Measurements from ENCODE around the gene CLEC16A.
"Not testable (repeated sequence)": the region's sequence is repeated elsewhere in the genome, so short reads cannot be mapped to it uniquely, and the experiment has no call there.

CLEC16A gene

DNA sequence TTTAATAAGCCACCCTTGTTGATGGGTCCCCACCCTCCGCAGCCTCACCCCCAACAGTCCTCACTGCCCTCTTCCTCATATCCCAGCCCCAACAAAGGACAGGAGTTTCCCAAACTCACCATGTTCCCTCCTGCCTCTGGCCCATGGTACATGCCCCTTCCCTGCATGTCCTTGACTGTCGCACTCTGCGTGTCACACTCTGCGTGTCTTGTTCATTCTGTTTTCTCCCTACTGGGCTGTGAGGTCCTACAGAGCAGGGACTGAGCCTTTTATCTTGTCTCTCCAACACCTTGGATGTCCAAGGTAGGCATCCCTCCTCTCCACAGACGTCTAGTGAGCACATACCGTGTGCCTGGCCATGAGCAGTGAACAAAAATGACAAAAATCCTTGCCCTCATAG is 156.9 kb downstream of the CLEC16A start:
- Histone ChIP-seq H3K4me3 (ENCODE audit: low read length) (no peak overlapping the region), H3K4me1 (ENCODE audit: control insufficient read depth, low read length) (peaks cover 27% of the 10 kb centered on the region), H3K27ac (ENCODE audit: low read depth, low read length) (no peak overlapping the region), H3K9me3 (ENCODE audit: control insufficient read depth, insufficient read depth, low read length) (no peaks in the 10 kb centered on the region), H4K20me1 (ENCODE audit: control insufficient read depth, insufficient read depth, low read depth, low read length) (peaks cover 6% of the 10 kb centered on the region; the same call in 1 of the 2 replicates), H3K79me2 (ENCODE audit: control insufficient read depth, low read length) (no peaks in the 10 kb centered on the region), H3K36me3 (ENCODE audit: control insufficient read depth, low read length) (no peaks in the 10 kb centered on the region), H3K27me3 (ENCODE audit: control insufficient read depth, low read length) (no peaks in the 10 kb centered on the region), H3K9me2 (replicated peaks; ENCODE audit: control insufficient read depth, low read length) (no peaks in the 10 kb centered on the region), H3F3A (ENCODE audit: control insufficient read depth, insufficient read depth) (no peaks in the 10 kb centered on the region), H3K4me2 (ENCODE audit: low read length) (no peak overlapping the region)
- no peak for TF ChIP-seq CTCF (IDR thresholded peaks at IDR 0.05; ENCODE audit: low read depth, low read length, poor library complexity, severe bottlenecking)
- no peak for TF ChIP-seq EZH2phosphoT487 (IDR thresholded peaks at IDR 0.05; ENCODE audit: borderline replicate concordance, low read length)

DNA sequence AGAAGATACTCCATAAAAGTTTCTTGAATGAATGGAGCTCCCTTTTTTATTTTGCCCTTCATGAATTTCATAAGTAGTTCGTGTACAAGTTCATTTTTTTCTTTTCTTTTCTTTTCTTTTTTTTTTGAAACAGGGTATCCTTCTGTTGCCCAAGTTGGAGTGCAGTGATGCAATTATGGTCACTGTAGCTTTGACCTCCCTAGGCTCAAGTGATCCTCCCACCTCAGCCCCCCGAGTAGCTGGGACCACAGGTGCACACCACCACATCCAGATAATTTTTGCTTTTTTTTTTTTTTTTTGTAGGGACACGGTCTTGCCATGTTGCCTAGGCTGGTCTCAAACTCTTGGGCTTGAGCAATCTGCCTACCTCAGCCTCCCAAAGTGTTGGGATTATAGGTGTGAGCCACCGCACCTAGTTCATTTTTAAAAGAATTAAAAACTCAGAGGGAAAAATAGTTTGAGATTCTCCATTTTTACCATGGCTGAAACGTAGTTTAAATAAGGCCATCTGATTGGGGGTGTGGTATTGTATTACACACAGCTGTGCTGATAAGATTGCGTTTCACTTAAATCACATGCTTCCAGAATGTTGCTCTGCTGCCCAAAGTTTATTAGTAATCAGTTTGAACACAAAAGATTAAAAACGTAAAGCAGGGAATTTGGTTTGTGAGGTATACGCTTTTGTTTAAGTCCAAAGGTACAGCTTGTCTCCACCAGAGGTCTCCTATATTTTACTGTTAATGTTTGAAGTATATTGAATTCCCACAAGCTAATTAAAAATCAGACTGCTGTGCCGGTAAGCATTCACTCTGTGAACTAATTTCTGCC is 157.5 kb downstream of the CLEC16A start:
- Histone ChIP-seq H4K20me1 (ENCODE audit: control insufficient read depth, insufficient read depth, low read depth, low read length) (peaks cover 6% of the 10 kb centered on the region; the same call in 1 of the 2 replicates), H3K9me2 (replicated peaks; ENCODE audit: control insufficient read depth, low read length) (no peaks in the 10 kb centered on the region), H3K27ac (ENCODE audit: low read depth, low read length) (no peak overlapping the region), H3K79me2 (ENCODE audit: control insufficient read depth, low read length) (no peaks in the 10 kb centered on the region), H3K4me2 (ENCODE audit: low read length) (no peak overlapping the region), H3K36me3 (ENCODE audit: control insufficient read depth, low read length) (no peaks in the 10 kb centered on the region), H3K9me3 (ENCODE audit: control insufficient read depth, insufficient read depth, low read length) (no peaks in the 10 kb centered on the region), H3F3A (ENCODE audit: control insufficient read depth, insufficient read depth) (no peaks in the 10 kb centered on the region), H3K4me1 (ENCODE audit: control insufficient read depth, low read length) (peaks cover 27% of the 10 kb centered on the region), H3K4me3 (ENCODE audit: low read length) (no peak overlapping the region), H3K27me3 (ENCODE audit: control insufficient read depth, low read length) (no peaks in the 10 kb centered on the region)
- no peak for TF ChIP-seq CTCF (IDR thresholded peaks at IDR 0.05; ENCODE audit: low read depth, low read length, poor library complexity, severe bottlenecking)
- no peak for TF ChIP-seq EZH2phosphoT487 (IDR thresholded peaks at IDR 0.05; ENCODE audit: borderline replicate concordance, low read length)

- TF ChIP-seq EZH2phosphoT487 (IDR thresholded peaks at IDR 0.05; ENCODE audit: borderline replicate concordance, low read length) (no peak), CTCF (IDR thresholded peaks at IDR 0.05; ENCODE audit: low read depth, low read length, poor library complexity, severe bottlenecking) (no peak)
- Histone ChIP-seq H3K9me2 (replicated peaks; ENCODE audit: control insufficient read depth, low read length) (no peaks in the 10 kb centered on the region), H3K36me3 (ENCODE audit: control insufficient read depth, low read length) (no peaks in the 10 kb centered on the region), H3K27me3 (ENCODE audit: control insufficient read depth, low read length) (no peaks in the 10 kb centered on the region), H3K4me1 (ENCODE audit: control insufficient read depth, low read length) (peaks cover 27% of the 10 kb centered on the region), H4K20me1 (ENCODE audit: control insufficient read depth, insufficient read depth, low read depth, low read length) (peaks cover 6% of the 10 kb centered on the region; the same call in 1 of the 2 replicates), H3K27ac (ENCODE audit: low read depth, low read length) (no peak overlapping the region), H3K4me2 (ENCODE audit: low read length) (no peak overlapping the region), H3K9me3 (ENCODE audit: control insufficient read depth, insufficient read depth, low read length) (no peaks in the 10 kb centered on the region), H3K79me2 (ENCODE audit: control insufficient read depth, low read length) (no peaks in the 10 kb centered on the region), H3K4me3 (ENCODE audit: low read length) (no peak overlapping the region), H3F3A (ENCODE audit: control insufficient read depth, insufficient read depth) (no peaks in the 10 kb centered on the region)
These were observed 158.1 kb downstream of the CLEC16A start for GRCh38 chr16:11102523-11102898.

DNA sequence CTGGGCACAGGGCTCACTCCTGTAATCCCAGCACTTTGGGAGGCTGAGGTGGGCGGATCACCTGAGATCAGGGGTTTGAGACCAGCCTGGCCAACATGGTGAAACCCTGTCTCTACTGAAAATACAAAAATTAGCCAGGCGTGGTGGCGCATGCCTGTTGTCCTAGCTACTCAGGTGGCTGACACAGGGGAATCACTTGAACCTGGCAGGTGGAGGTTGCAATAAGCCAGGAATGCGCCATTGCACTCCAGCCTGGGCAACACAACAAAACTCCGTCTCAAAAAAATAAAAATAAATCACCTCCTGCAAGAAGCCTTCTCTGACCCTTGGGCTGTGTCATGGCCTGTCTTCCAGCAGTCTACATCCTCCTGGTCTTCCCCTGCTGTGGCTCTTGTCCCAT is 158.9 kb downstream of the CLEC16A start:
- not testable (repeated sequence) for H3K27ac ChIP-seq (ENCODE audit: low read depth, low read length); H3K36me3 ChIP-seq (ENCODE audit: control insufficient read depth, low read length); H3K79me2 ChIP-seq (ENCODE audit: control insufficient read depth, low read length); H3K4me2 ChIP-seq (ENCODE audit: low read length); H3K9me3 ChIP-seq (ENCODE audit: control insufficient read depth, insufficient read depth, low read length); H3K4me3 ChIP-seq (ENCODE audit: low read length); H4K20me1 ChIP-seq (ENCODE audit: control insufficient read depth, insufficient read depth, low read depth, low read length); H3F3A ChIP-seq (ENCODE audit: control insufficient read depth, insufficient read depth); H3K27me3 ChIP-seq (ENCODE audit: control insufficient read depth, low read length); H3K9me2 ChIP-seq (replicated peaks; ENCODE audit: control insufficient read depth, low read length)
- peaks cover 27% of the 10 kb centered on the region for H3K4me1 ChIP-seq (ENCODE audit: control insufficient read depth, low read length)
